RWPE2 (cell line): Measurements from ENCODE around the gene CPXM2.

Experiments used
- ATAC-seq: fragments of 200-7000 bp; cut with Tn5 transposase; 3 replicates; pipeline ENCODE4 v1.9.1; 2021; ENCODE audit warnings: low read depth
- DNase-seq: peaks from one replicate; pipeline ENCODE4 v3.0.0-alpha.2; 2020; ENCODE audit warnings: low spot score
- H3K27ac ChIP-seq: fragments of 450-650 bp; 2 replicates; pipeline ENCODE4 v1.5.1; 2017; ENCODE audit warnings: mild to moderate bottlenecking; ENCODE audit not compliant: poor library complexity, severe bottlenecking
- H3K27me3 ChIP-seq: fragments of 250-450 bp; sonication (Bioruptor Pico); 2 replicates; pipeline ENCODE4 v1.5.1; 2021; ENCODE audit warnings: mild to moderate bottlenecking, moderate library complexity; ENCODE audit not compliant: insufficient read depth, poor library complexity, severe bottlenecking
- H3K36me3 ChIP-seq: fragments of 250-450 bp; sonication (Bioruptor Pico); 2 replicates; pipeline ENCODE4 v1.5.1; 2020; ENCODE audit warnings: low read depth, mild to moderate bottlenecking, moderate library complexity
- H3K4me1 ChIP-seq: fragments of 250-450 bp; sonication (Bioruptor Pico); 2 replicates; pipeline ENCODE4 v1.5.1; 2021; ENCODE audit warnings: mild to moderate bottlenecking, moderate library complexity; ENCODE audit not compliant: insufficient read depth, poor library complexity, severe bottlenecking
- H3K4me3 ChIP-seq: fragments of 250-450 bp; sonication (Bioruptor Pico); 2 replicates; pipeline ENCODE4 v1.5.1; 2021; ENCODE audit warnings: mild to moderate bottlenecking, moderate library complexity; ENCODE audit not compliant: severe bottlenecking
- H3K9me3 ChIP-seq: fragments of 250-450 bp; sonication (Bioruptor Pico); 2 replicates; pipeline ENCODE4 v1.5.1; 2021; ENCODE audit warnings: mild to moderate bottlenecking, moderate library complexity; ENCODE audit not compliant: severe bottlenecking
- CTCF ChIP-seq: fragments of 450-650 bp; IDR thresholded peaks from one replicate; pipeline ENCODE4 v1.5.1; 2017; ENCODE audit warnings: mild to moderate bottlenecking, moderate library complexity; ENCODE audit not compliant: poor library complexity, severe bottlenecking

CPXM2 gene

GRCh38 chr10:123841560-123841959 is 50.0 kb downstream of the CPXM2 start:
- ATAC-seq: no peak
- H3K4me1 ChIP-seq: peaks cover 3% of the 10 kb centered on the region

GRCh38 chr10:123841115-123841514 is 50.5 kb downstream of the CPXM2 start:
- no peak for ATAC-seq

More at GRCh38 chr10:123841560-123841959, 50.0 kb downstream of the CPXM2 start:
- H3K27me3 ChIP-seq: peaks cover 4% of the 10 kb centered on the region
- TF ChIP-seq CTCF: no peak
- H3K27ac ChIP-seq: no peak overlapping the region
- DNase-seq: no peak
- H3K36me3 ChIP-seq: no peaks in the 10 kb centered on the region
- H3K9me3 ChIP-seq: no peaks in the 10 kb centered on the region
- no peak overlapping the region for H3K4me3 ChIP-seq

GRCh38 chr10:123840714-123841113 is 50.9 kb downstream of the CPXM2 start:
- Histone ChIP-seq H3K27ac (no peak overlapping the region), H3K4me1 (peaks cover 3% of the 10 kb centered on the region), H3K4me3 (no peak overlapping the region), H3K36me3 (no peaks in the 10 kb centered on the region), H3K27me3 (peaks cover 11% of the 10 kb centered on the region), H3K9me3 (no peaks in the 10 kb centered on the region)
- DNase-seq: no peak
- TF ChIP-seq CTCF: no peak
- no peak for ATAC-seq

More at GRCh38 chr10:123841115-123841514, 50.5 kb downstream of the CPXM2 start:
- no peak overlapping the region for H3K4me3 ChIP-seq
- H3K36me3 ChIP-seq: no peaks in the 10 kb centered on the region
- H3K27ac ChIP-seq: no peak overlapping the region
- H3K27me3 ChIP-seq: peaks cover 9% of the 10 kb centered on the region
- no peak for TF ChIP-seq CTCF
- DNase-seq: no peak
- peaks cover 3% of the 10 kb centered on the region for H3K4me1 ChIP-seq
- no peaks in the 10 kb centered on the region for H3K9me3 ChIP-seq

GRCh38 chr10:123838596-123839310 is 52.9 kb downstream of the CPXM2 start:
- no peak for ATAC-seq
- Histone ChIP-seq H3K4me3 (no peak overlapping the region), H3K36me3 (no peaks in the 10 kb centered on the region), H3K27me3 (peaks cover 11% of the 10 kb centered on the region), H3K9me3 (no peaks in the 10 kb centered on the region), H3K27ac (no peak overlapping the region), H3K4me1 (no peaks in the 10 kb centered on the region)
- TF ChIP-seq CTCF: no peak
- no peak for DNase-seq

- TF ChIP-seq CTCF: no peak
- H3K9me3 ChIP-seq: no peaks in the 10 kb centered on the region
- DNase-seq (no peak), ATAC-seq (no peak)
- peaks cover 11% of the 10 kb centered on the region for H3K27me3 ChIP-seq
- no peak overlapping the region for H3K4me3 ChIP-seq
- no peaks in the 10 kb centered on the region for H3K36me3 ChIP-seq
- no peak overlapping the region for H3K27ac ChIP-seq
- H3K4me1 ChIP-seq: no peaks in the 10 kb centered on the region
Measured at GRCh38 chr10:123837756-123838155, 53.9 kb downstream of the CPXM2 start.
